ENCODE measurements around the gene ZFYVE26.

DNA sequence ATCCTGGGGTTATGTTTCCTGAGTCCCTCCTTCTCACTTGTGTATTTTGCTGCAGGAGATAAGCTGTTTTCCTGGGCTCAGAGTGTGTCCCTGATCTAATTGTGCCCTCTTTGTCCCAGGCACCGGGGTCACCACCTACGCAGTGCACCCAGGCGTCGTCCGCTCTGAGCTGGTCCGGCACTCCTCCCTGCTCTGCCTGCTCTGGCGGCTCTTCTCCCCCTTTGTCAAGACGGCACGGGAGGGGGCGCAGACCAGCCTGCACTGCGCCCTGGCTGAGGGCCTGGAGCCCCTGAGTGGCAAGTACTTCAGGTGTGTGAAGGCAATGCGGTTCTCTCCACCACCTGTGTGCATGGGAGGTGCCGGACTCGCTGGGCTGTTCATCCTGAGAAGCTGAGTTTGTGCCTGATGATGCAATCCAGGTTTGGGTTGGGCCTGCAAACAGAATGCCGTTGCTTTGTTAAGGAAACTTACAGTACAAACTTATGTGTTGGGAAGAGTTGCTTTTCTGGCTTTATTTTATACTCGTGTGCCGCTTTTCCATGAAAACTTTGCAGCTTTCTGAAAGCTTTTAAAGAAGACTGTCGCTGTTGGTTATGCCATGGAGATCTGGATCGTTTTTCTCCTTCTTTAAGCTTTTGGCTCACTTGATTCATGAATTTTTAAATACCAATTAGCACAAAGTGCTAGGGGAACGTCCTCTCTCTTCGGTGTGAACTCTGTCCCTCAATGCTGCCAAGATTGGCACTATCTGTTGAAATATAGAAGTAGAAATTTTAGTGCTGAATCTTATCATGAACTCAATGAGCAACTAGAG is 87.1 kb downstream of the ZFYVE26 start:
- TF ChIP-seq, protein P1, sequence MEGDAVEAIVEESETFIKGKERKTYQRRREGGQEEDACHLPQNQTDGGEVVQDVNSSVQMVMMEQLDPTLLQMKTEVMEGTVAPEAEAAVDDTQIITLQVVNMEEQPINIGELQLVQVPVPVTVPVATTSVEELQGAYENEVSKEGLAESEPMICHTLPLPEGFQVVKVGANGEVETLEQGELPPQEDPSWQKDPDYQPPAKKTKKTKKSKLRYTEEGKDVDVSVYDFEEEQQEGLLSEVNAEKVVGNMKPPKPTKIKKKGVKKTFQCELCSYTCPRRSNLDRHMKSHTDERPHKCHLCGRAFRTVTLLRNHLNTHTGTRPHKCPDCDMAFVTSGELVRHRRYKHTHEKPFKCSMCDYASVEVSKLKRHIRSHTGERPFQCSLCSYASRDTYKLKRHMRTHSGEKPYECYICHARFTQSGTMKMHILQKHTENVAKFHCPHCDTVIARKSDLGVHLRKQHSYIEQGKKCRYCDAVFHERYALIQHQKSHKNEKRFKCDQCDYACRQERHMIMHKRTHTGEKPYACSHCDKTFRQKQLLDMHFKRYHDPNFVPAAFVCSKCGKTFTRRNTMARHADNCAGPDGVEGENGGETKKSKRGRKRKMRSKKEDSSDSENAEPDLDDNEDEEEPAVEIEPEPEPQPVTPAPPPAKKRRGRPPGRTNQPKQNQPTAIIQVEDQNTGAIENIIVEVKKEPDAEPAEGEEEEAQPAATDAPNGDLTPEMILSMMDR (IDR thresholded peaks at IDR 0.05), result no peak
- TF ChIP-seq EZH2 (IDR thresholded peaks at IDR 0.05; ENCODE audit: borderline replicate concordance, insufficient read depth, low read depth, low read length, poor library complexity, severe bottlenecking), result no peak

Data from B cell (primary cell).